Fibroblast of the conjunctiva (primary cell): ENCODE data around the gene POLR3K.

ENCODE experiments used
- DNase-seq: peaks from one replicate; pipeline ENCODE4 v3.0.0-alpha.2; 2010; ENCODE audit warnings: low read depth

POLR3K gene

DNA sequence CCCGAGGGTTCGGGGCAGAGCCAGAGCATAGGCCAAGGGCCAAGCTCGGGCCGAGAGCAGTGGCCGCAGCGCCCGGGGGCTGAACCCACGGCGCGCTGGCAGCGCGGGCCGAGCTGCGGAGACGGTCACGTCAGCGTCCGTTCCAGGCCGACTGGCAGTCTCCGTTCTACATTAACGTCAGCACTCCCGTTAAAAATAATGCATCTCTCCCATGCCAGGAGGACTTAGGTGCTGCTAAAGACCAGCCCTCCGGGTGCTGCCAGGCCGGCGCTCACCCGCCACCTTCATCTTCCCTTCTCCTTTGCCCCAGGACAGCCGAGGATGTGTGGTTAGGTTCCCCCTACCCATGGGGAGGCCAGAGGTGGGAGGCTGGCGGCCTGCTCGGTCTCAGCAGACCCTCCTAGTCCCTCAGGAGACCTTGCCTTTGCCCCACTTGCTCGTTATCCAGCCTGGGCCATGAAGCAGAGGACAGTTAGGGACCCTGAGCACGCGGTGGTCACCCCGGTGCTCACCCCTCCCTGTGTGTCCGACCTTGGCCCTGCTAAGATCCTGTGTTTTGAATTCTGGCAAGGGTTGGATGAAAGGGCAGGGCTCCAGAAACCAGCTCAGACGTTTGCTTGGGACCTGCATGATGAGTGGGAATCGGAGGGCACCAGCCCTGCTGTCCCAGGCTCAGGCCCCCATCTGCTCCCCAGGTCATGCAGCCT, 25.2 kb upstream of the POLR3K start:
- no peak for DNase-seq

DNA sequence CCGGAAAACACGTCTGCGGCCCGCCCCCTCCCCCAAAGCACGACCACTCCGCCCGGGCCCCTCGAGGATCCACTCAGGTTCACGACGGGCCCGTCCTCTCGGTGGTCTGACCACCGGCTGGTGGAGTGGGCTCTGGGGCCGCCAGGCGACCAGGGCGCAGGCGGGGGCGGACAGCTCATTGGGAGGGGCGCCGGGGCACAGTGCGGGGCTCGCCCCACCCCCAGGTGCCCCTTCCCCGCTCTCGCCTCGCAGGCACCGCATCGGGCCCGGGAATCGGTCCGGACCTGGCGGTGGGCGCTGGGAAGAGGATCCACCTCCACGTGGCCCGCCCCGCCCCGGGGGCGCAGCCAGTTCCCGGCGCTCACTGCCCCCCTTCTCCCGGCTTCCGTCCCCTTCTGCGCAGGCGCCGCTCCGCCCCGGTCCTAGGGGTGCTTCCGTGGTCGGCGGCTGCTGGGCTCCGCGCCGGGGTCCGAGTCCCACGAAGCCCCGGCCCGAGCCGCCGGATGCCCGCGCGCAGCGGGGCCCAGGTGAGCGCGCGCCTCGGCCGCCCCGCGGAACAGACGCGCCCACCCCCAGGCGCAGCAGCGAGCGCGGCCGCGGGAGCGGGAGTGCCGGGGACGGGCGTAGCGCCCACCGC, 24.5 kb upstream of the POLR3K start, which contains the start of gene MPG:
Gene MPG (plus strand): TSS at position 419 of the 637 bp plus-strand sequence. CDS start 85 bp downstream, at position 504.
- DNase-seq: peak; percentile 64

DNA sequence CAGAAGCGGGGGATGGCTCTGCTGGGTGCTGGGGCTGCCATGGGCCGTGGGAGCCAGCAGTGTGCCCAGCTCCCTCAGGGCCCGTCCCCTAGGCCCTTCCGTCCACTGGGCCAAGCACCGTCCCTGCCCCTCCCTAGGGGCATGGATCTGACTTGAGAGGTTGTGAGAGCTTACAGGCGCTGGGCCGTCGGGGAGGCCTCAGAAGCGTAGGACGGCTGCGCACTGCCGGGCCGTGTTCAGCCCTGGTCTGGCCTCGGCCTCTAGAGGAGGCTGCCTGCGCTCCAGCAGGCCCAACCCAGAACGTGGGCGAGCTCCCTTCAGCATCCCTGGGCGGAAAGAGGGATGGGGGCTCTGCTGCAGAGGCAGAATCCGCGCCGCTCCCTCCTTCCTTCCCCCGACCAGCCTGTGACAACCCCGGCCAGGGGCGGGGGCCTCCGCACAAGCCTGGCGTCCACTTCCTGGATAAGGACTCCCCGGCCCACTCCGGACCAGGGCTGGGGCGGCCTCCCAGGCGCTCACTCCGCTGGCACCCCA, 23.9 kb upstream of the POLR3K start:
- no peak for DNase-seq

DNA sequence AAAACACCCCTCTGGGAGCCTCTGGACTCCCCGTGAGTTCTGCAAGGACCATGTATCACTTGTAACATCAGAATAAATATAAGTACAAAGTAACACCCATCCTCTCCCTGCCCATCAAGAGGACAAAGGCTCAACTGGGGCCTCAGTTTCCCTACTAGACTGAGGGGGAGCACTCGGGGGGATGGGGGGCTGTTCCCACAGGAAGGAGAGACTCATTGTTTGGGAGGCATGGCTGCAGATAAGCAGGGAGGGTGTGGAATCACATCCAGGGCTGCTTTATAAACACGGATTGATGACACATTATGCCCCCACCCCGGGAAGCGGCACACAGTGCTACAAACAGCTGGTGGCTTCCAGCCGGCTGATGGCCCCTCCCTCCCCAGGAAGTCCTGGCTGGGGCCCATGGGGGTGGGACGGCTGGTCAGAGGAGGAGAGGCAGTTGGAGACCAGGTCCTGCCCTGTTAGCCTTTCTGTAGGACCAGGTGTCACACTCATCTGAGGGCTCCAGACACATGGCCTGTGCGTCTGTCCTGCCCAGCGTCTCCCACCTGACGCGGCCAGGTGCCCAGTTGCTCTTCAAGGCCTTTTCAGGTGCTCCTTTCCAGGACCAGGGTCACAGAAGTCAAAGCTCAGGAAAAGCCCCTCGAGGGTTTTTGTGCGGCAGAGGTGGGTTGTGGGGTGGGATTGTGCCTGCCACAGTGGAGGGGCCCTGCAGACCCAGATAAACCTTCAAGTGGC, 23.3 kb upstream of the POLR3K start:
- peak; percentile 75 for DNase-seq

DNA sequence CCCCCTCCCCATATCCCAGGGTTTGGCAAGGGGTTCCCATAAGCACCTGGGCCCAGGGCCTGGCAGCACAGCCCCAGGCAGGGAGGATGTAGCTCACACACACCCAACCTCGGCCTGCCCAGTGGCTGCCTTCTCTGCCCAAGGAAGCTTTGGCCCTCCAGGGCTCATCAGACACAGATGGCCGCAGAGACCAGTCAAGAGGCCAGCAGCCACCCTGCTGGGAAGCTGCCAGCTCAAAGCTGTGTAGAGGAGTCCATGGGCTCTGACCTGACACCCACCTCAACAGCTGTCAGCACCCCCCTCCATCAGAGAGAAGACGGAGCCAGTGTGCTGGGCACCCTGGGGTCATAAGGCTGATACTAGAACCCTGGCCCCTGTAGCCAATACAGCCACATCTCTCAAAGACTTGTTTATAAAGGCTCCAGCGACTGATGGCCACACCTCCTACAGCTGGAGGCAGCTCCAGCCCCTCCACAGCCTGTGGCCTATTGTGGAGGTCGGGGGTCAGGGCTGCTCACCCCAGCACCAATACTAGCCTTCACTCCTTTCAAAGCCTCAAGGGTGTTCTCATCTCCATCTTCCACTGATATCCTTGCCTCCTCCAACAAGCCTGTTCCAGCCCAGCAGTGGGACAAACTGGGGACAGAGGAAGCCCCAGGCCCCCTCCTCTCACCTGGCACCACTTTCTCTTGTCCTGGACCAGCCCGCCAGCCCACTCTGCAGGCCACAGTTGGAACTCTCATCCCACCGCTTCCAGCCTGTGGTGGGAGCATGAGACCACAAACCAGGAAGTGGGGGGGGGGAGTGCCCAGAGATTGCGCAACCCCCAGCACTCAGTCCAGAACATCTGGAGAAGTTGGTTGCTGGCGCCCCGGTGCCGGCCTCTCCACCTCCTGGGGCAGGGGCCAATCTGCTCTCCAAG, 22.4 kb upstream of the POLR3K start:
- peak; percentile 84 for DNase-seq

DNA sequence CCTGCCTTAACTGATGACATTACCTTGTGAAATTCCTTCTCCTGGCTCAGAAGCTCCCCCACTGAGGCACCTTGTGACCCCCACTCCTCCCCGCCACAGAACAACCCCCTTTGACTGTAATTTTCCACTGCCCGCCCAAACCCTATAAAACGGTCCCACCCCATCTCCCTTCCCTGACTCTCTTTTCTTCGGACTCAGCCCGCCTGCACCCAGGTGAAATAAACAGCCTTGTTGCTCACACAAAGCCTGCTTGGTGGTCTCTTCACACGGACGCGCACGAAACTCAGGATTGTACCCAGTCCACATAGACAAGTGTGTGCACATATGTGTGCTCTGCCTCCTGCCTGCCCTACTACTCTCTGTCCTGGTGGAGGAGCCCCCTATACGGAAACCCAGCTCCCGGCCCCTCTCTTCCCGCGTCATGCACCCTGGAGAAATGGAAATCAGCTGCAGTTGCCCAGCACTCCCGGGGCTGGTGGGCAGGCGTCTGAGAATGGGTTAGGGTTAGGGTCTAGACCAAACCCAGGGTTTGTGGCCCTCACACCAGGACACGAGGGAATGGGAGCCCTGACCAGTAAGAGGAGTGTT, 21.4 kb upstream of the POLR3K start:
- no peak for DNase-seq

DNA sequence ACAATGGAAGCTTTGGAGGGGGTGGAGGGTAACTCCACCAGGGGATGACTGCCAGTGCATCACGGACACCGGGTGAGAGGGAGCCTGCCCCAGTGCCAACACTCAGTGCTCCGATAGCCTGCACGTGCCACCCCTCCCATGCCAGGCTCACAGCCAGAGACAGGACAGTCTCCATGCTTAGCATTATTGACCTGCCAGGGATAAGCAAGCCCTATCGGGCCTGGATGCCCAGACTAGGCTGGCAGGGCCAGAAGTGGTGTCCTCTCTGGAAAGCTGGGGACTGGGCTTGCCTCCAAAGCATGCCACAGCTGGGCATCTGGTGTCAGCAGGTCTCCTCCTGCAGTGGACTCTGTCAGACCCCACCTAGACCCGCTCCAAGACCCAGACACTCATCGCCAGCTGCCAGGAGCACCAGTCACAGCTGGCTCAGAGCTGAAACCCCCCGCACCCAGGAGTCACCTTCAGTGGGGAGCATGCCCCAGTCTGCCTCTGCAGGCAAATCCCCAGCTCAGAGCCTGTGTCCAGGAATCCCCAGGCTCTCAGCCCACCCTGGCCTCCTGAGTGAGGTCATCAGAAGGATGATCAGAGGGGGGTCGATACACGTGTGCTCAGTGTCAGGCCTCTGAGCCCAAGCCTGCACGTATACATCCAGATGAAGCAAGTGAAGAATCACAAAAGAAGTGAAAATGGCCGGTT, 20.8 kb upstream of the POLR3K start:
- no peak for DNase-seq

DNA sequence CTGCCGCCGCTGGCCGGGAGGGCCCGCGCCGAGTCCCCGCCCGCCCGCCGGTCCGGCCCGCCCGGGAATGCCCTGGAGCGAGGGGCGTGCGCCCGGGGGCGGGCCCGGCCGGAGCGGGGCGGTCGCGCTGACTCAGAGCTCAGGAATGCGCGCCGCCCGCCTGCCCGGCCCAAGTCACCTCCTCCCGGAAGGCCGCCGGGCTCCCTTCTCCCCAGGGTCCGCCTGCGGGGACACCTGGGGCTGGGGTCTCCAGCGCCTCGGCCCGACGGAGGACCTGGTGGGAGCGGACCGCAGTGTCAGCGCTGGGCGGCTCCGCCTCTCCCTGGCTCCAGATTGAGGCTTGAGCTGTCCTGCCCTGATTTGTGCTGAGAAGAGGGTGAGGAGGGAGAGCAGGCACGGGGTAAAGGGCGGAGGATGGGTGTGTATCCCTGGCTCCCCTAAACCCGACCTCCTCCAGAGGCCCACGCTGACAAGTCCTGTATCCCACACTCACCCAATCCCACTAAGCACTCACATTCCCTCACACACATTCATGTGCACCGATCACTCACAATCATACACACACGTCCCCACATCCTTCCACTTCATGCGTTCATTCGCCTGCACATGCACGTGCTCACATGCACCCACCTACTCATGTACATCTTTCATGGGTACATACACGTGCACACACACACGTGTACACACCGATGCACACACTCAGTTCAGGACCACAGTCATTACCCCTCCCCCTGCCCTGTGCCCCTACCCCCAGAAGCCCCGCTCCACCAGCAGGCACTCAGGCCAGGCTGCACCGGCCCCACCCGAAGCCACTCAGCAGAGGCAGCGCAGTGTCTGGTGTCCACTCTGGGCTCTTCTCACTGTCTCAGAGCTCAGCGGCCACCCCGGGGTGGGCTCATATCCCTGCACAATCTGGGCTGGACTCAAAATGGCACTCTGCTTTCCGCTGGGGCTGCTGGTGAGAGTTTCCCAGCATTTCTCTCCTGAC, 19.4 kb upstream of the POLR3K start, which contains the start of gene RHBDF1:
Gene RHBDF1 (minus strand): TSS at position 71 of the 988 bp plus-strand sequence. CDS start 7,616 bp downstream, outside the sequence.
- DNase-seq: no peak

DNA sequence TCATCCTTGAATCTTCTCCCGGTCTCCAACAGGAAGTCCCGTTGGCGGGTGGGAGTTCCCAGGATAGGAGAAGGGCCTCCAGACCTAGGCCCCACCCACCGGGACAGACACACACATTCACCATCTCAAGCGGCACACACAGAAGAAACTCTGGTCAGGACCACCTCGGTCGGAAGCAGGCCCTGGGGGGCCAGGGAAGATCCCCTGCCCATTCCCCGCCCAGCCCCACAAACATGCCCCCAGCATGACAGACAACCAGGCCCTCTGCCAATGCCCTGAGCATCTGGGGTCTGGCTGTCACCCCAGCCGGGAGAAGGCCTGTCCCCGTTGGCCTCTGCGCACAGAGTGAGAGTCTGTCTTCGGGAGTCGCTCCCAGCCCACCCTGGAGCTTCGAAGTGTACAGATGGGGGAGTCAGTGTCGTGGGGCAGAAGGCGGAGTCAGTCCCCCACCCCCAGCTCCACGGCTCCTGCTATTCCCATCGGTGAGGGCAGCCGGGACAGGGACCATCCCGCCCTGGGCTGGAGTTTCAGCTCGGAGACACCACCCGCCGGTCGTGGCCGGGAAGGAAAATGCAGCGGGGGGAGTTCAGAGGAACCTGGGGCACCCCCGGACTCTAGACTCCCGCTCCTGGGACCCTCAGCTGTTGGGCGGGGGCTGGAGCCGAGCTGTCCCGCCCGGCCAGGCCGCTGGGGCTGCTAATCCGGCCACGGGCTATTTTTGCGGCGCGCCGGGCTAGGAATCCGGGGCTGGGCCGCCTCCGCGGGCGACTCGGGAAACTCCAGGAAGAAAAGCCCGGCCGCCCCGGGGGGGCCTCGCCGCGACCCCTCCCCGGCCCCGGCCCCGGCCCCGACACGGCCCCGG, 18.4 kb upstream of the POLR3K start:
- DNase-seq: no peak

DNA sequence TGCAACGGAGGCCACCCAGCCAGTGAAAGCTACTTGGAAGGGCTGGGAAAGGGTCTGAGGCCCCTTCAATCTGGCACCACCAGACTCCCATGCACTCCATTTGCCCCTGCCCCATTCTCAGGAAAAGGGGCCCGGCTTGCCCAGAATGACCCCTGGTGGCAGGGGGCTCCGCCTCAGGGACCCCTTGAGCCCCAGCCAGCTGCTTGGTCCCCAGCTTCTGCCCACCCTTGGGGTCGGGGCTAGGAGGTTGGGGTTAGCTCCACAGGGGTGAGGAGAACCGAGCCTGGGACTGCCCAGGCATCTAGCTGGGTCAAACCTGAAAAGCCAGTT, 17.8 kb upstream of the POLR3K start:
- no peak for DNase-seq

DNA sequence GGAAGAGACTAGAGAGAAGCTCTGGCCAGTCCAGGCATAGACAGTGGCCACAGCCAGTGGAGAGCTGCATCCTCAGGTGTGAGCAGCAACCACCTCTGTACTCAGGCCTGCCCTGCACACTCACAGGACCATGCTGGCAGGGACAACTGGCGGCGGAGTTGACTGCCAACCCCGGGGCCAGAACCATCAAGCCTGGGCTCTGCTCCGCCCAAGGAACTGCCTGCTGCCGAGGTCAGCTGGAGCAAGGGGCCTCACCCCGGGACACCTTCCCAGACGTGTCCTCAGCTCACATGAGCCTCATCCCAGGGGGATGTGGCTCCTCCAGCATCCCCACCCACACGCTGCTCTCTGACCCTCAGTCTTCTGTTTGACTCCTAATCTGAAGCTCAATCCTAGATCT, 15.8 kb upstream of the POLR3K start:
- no peak for DNase-seq

DNA sequence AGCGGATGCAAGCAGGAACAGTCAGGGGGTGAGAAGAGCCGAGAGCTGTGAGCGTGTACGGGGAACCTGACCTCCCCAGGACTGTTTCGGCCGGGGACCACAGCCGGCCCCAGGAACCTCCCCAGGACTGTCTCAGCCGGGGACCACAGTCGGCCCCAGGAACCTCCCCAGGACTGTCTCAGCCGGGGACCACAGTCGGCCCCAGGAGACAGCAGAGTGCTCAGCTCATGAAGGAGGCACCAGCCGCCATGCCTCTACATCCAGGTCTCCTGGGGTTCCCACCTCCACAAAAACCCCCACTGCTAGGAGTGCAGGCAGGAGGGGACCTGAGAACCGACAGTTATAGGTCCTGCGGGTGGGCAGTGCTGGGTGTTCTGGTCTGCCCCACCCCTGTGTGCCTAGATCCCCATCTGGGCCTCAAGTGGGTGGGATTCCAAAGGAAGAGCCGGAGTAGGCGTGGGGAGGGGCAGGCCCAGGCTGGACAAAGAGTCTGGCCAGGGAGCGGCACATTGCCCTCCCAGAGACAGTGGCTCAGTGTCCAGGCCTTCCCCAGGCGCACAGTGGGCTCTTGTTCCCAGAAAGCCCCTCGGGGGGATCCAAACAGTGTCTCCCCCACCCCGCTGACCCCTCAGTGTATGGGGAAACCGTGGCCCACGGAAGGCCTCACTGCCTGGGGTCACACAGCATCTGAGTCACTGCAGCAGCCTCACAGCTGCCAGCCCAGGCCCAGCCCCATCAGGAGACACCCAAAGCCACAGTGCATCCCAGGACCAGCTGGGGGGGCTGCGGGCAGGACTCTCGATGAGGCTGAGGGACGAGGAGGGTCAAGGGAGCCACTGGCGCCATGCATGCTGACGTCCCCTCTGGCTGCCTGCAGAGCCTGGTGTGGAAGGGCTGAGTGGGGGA, 14.7 kb upstream of the POLR3K start:
- no peak for DNase-seq

DNA sequence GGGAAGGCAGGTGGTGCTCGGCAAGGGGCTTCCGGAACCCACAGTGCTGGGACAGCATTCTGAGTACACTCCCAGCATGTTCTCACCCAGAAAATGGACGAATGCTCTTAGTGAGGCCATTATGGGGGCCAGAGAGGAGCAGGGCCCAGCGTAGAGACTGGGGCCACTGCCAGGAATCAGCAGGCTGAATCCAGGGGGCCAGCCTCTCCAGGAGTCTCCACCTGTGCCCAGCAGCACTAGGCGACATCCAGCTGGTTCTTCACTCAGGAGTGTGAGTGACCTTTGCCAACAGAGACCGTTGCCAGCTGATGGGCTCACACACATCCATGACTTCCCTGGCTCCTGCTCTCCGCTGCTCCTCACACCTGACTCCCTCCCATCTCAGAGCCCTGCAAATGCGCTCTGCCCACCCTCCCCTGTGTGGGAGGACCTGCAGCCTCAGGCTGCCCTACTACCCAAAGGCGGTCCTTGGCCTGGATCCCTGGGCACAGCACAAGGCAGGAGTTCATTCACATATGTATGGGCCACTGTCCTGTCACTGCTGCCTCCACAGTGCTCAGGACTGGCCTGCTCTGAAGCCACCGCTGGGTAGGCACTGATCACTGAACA, 13.9 kb upstream of the POLR3K start:
- no peak for DNase-seq

DNA sequence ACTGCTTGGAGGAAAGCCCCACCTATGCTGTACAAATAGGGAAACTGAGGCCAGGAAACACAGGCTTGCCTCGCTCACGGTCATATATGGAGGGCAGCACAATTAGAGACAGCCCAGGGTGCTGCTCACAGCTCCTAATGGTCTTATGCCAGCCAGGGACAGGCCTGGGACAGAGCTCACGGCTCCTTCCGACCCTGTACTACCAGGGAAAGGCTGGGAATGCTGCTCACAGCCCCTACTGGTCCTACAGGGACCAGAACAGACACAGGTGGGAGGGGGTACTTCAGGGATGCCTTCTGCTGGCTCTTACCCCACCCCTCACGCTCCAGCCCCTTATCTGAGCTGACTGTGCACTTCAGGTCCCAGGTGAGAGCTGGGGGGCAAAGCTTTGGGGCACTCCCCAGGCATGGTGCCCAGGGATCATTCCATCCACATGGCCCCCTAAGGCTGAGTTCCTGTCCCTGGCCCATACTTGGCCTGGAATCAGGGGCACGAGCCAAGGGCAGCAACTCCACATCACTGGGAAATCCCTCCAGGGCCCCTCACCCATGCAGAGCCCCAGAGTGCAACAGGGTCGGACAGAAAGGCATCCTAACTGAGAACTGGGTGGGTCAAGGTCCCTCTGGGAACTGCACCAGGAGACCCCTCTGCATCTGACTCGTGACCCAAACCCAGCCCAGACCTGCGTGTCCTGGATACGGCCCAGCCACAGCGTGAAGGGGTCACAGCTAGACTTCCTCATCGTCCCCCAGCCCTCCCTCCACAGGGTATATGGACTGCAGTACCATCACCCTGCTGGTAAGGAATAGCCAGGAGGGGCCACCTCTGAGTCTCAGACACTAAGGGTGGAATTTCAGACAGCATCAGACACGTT, 13.1 kb upstream of the POLR3K start:
- DNase-seq: no peak

DNA sequence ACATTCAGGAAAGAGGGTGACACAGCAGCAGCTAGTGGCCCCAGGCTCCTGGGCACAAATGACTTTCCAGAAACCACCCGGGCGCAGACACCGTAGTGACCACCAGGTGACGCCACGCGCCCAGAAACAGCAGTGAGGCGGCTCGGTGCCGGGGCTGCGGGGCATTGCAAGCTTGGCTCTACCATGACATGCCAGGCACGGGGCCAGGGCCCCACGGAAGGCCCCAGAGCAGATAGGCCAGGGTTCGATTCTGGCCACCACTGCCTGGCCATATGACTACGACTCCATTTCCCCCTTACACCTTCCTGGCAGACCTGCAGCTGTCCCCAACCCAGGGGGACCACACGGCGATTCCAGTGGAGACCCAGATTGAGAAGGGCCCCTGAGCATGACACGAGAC, 12.3 kb upstream of the POLR3K start:
- peak; percentile 57 for DNase-seq

DNA sequence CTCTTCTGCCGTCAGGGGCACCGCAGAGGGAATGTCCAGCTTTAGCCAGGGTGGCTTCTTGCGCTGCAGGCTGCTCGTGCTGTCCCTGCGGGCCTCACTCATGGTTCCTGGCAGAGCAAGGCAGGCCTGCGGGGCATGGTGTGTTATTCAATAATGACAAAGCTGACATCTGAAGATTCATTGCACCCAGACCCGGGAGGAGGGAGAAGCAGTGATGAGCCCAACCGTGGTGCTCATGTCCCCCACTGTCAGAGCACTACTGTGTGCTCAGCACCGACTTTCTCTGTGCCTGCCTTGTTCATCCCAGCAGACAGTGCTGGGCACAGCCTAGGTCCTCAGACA, 11.5 kb upstream of the POLR3K start:
- no peak for DNase-seq
